PC-3 (cell line): ENCODE results near the gene IQCE. TPM values are rescaled to one million over a fixed set of nuclear protein-coding genes. Genes with fewer than 3 reads are reported as not detected.
A peak's percentile ranks its signal among the peaks of the same experiment; 100 is the strongest.
"Not testable (repeated sequence)": the region's sequence is repeated elsewhere in the genome, so short reads cannot be mapped to it uniquely, and the experiment has no call there.

Experiments
- ATAC-seq: fragments of 200-7000 bp; cut with Tn5 transposase; 2 replicates; pipeline ENCODE4 v1.9.1; 2020; ENCODE audit warnings: mild to moderate bottlenecking, moderate library complexity
- BruUV-seq: library from RNA; stranded (reverse); fragments of 400-500 nt; replicated peaks from 2 replicates; lab custom pipeline; 2021; lab: Mats Ljungman, UMichigan
- CTCF ChIA-PET: fragments of 300-600 bp; sonication (Branson Sonifier 250); formaldehyde crosslinking; loops from one replicate; lab custom pipeline; 2022; ENCODE audit warnings: antibody characterized with exemption; lab: Charles Lee
- POLR2A ChIA-PET: fragments of 300-600 bp; sonication (Branson Sonifier 250); formaldehyde crosslinking; loops from one replicate; lab custom pipeline; 2022; ENCODE audit warnings: antibody characterized with exemption; ENCODE audit not compliant: unreplicated experiment; lab: Charles Lee
- DNase-seq: peaks from one replicate; pipeline ENCODE4 v3.0.0-alpha.2; 2015
- H2AFZ ChIP-seq: fragments of 300-600 bp; sonication (generic); 2 replicates; pipeline ENCODE4 v1.6.0; 2016; ENCODE audit warnings: antibody characterized with exemption, low read length
- H3F3A ChIP-seq: fragments of 300-600 bp; sonication (generic); one replicate; pipeline ENCODE4 v1.6.0; 2017; ENCODE audit warnings: antibody characterized with exemption, low read length, control low read depth, mild to moderate bottlenecking; ENCODE audit not compliant: unreplicated experiment
- H3K27ac ChIP-seq: fragments of 300-600 bp; sonication (generic); 2 replicates; pipeline ENCODE4 v1.5.1; 2016; ENCODE audit warnings: mild to moderate bottlenecking, low read length
- H3K27me3 ChIP-seq: fragments of 300-600 bp; sonication (generic); 2 replicates; pipeline ENCODE4 v1.6.1; 2016; ENCODE audit warnings: low read length, mixed read lengths
- H3K36me3 ChIP-seq: fragments of 300-600 bp; sonication (generic); 2 replicates; pipeline ENCODE4 v1.6.1; 2016; ENCODE audit warnings: low read depth, mixed run types, low read length, mixed read lengths
- H3K4me1 ChIP-seq: fragments of 300-600 bp; sonication (generic); 2 replicates; pipeline ENCODE4 v1.5.1; 2016; ENCODE audit warnings: low read length; ENCODE audit not compliant: insufficient read depth
- H3K4me2 ChIP-seq: fragments of 300-600 bp; sonication (generic); 2 replicates; pipeline ENCODE4 v1.6.0; 2016; ENCODE audit warnings: low read length
- H3K4me3 ChIP-seq: fragments of 300-600 bp; sonication (generic); 2 replicates; pipeline ENCODE4 v1.5.1; 2016; ENCODE audit warnings: mild to moderate bottlenecking, low read length, mixed read lengths
- H3K79me2 ChIP-seq: fragments of 300-600 bp; sonication (generic); 2 replicates; pipeline ENCODE4 v1.6.1; 2017; ENCODE audit warnings: low read length, mixed read lengths
- H3K9ac ChIP-seq: fragments of 300-600 bp; sonication (generic); 2 replicates; pipeline ENCODE4 v1.6.0; 2016; ENCODE audit warnings: mild to moderate bottlenecking, low read length
- H3K9me2 ChIP-seq: fragments of 300-600 bp; sonication (generic); replicated peaks from 2 replicates; pipeline ENCODE4 v1.6.1; 2016; ENCODE audit warnings: mixed run types, low read length, mixed read lengths
- H3K9me3 ChIP-seq: fragments of 300-600 bp; sonication (generic); 2 replicates; pipeline ENCODE4 v1.6.1; 2016; ENCODE audit warnings: low read length, mixed read lengths
- H4K20me1 ChIP-seq: fragments of 300-600 bp; sonication (generic); 2 replicates; pipeline ENCODE4 v1.6.1; 2016; ENCODE audit warnings: low read length, mixed read lengths
- intact Hi-C: fragments of 100-400 bp; cut with micrococcal nuclease; formaldehyde crosslinking; loops from 2 replicates; pipeline ENCODE4 v1.9.0; 2023
- total RNA-seq: library from RNA; depleted of rRNA; stranded (reverse); fragments of >200 nt; gene quantifications from 2 replicates; pipeline ENCODE4 v1.2.3, GENCODE V29; 2014

The IQCE gene
- total RNA-seq, 1 experiment from 2014 or later, result 9.7 TPM

- intact Hi-C loops, H3K27ac ChIP-seq, POLR2A ChIA-PET, H2AFZ ChIP-seq, CTCF ChIA-PET, H3K36me3 ChIP-seq, H4K20me1 ChIP-seq, ATAC-seq, H3K9me2 ChIP-seq, H3K27me3 ChIP-seq, H3K9ac ChIP-seq, H3K79me2 ChIP-seq, DNase-seq, H3K9me3 ChIP-seq, BruUV-seq, H3K4me2 ChIP-seq, H3K4me3 ChIP-seq, H3F3A ChIP-seq: not testable (repeated sequence)
- H3K4me1 ChIP-seq, result peaks cover 37% of the 10 kb centered on the region
These were observed 26.5 kb upstream of the IQCE start for GRCh38 chr7:2532199-2532772.

GRCh38 chr7:2532816-2533215 is 26.0 kb upstream of the IQCE start:
- H3K36me3 ChIP-seq, H3K27ac ChIP-seq, CTCF ChIA-PET, H3K27me3 ChIP-seq, H3F3A ChIP-seq, BruUV-seq, H3K4me3 ChIP-seq, intact Hi-C loops, POLR2A ChIA-PET, H3K9ac ChIP-seq, H3K9me3 ChIP-seq, H3K4me2 ChIP-seq, ATAC-seq, DNase-seq, H3K79me2 ChIP-seq, H3K9me2 ChIP-seq, H2AFZ ChIP-seq, H4K20me1 ChIP-seq: not testable (repeated sequence)
- peaks cover 32% of the 10 kb centered on the region for H3K4me1 ChIP-seq

DNA sequence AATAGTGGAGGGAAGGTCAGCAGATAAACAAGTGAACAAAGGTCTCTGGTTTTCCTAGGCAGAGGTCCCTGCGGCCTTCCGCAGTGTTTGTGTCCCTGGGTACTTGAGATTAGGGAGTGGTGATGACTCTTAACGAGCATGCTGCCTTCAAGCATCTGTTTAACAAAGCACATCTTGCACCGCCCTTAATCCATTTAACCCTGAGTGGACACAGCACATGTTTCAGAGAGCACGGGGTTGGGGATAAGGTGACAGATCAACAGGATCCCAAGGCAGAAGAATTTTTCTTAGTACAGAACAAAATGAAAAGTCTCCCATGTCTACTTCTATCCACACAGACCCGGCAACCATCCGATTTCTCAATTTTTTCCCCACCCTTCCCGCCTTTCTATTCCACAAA is 25.2 kb upstream of the IQCE start:
- H3K4me2 ChIP-seq, H2AFZ ChIP-seq, H3K9me3 ChIP-seq, POLR2A ChIA-PET, ATAC-seq, H3K27me3 ChIP-seq, H3K27ac ChIP-seq, H4K20me1 ChIP-seq, CTCF ChIA-PET, H3K4me3 ChIP-seq, H3K9ac ChIP-seq, DNase-seq, H3K36me3 ChIP-seq, H3F3A ChIP-seq, H3K9me2 ChIP-seq, intact Hi-C loops, H3K79me2 ChIP-seq: not testable (repeated sequence)
- BruUV-seq, result TSS peak; percentile 23
- peaks cover 24% of the 10 kb centered on the region for H3K4me1 ChIP-seq

GRCh38 chr7:2534214-2534613 is 24.6 kb upstream of the IQCE start:
- H3K36me3 ChIP-seq, intact Hi-C loops, CTCF ChIA-PET, H3K27me3 ChIP-seq, DNase-seq, H3K9ac ChIP-seq, H3K4me2 ChIP-seq, H4K20me1 ChIP-seq, H3K4me3 ChIP-seq, H3K9me2 ChIP-seq, BruUV-seq, H3K27ac ChIP-seq, H3K79me2 ChIP-seq, ATAC-seq, H3K9me3 ChIP-seq, H2AFZ ChIP-seq, POLR2A ChIA-PET, H3F3A ChIP-seq: not testable (repeated sequence)
- peaks cover 18% of the 10 kb centered on the region for H3K4me1 ChIP-seq

- H3K27me3 ChIP-seq, H3K79me2 ChIP-seq, POLR2A ChIA-PET, H3K9ac ChIP-seq, H2AFZ ChIP-seq, H3K27ac ChIP-seq, H3F3A ChIP-seq, ATAC-seq, H3K9me2 ChIP-seq, BruUV-seq, intact Hi-C loops, H3K4me2 ChIP-seq, DNase-seq, H3K4me1 ChIP-seq, H3K9me3 ChIP-seq, H3K36me3 ChIP-seq, CTCF ChIA-PET, H3K4me3 ChIP-seq, H4K20me1 ChIP-seq: not testable (repeated sequence)
These were observed 22.7 kb upstream of the IQCE start for GRCh38 chr7:2535872-2536627.
